T-helper 2 cell treated with Interferon-gamma antibody and Interleukin-4, amounts not matched to agents 100 ng/mL and 5 ng/mL, for 36 hours (primary cell): Measurements from ENCODE around the gene MYO5B. TPM values are rescaled to one million over a fixed set of nuclear protein-coding genes. Genes with fewer than 3 reads are reported as not detected.

Experiments used
- intact Hi-C: fragments of 100-400 bp; cut with micrococcal nuclease; formaldehyde crosslinking; loops from one replicate; pipeline ENCODE4 v1.15.1; 2023
- total RNA-seq: library from RNA; stranded (reverse); gene quantifications from 2 replicates; pipeline ENCODE4 v1.2.3, GENCODE V29; 2022

The MYO5B gene
- total RNA-seq, 1 donor from 2014 or later = 0.02 TPM

- intact Hi-C loops = no loop called here
Measured at GRCh38 chr18:50189160-50189559, 5.8 kb downstream of the MYO5B start.

GRCh38 chr18:50188652-50189051, 6.3 kb downstream of the MYO5B start:
- intact Hi-C loops = no loop called here

- intact Hi-C loops = no loop called here
Measured at GRCh38 chr18:50187659-50188058, 7.3 kb downstream of the MYO5B start.

- intact Hi-C loops = no loop called here
Measured at GRCh38 chr18:50186385-50186784, 8.6 kb downstream of the MYO5B start.

GRCh38 chr18:50183556-50183955, 11.4 kb downstream of the MYO5B start:
- intact Hi-C loops = no loop called here

GRCh38 chr18:50182511-50182910, 12.4 kb downstream of the MYO5B start:
- intact Hi-C loops = no loop called here

GRCh38 chr18:50181590-50181989, 13.4 kb downstream of the MYO5B start:
- intact Hi-C loops = no loop called here

GRCh38 chr18:50179465-50179864, 15.5 kb downstream of the MYO5B start:
- intact Hi-C loops = no loop called here

GRCh38 chr18:50177294-50177992, 17.5 kb downstream of the MYO5B start:
- intact Hi-C loops = no loop called here

GRCh38 chr18:50172367-50172766, 22.6 kb downstream of the MYO5B start:
- intact Hi-C loops = no loop called here

- intact Hi-C loops = no loop called here
Measured at GRCh38 chr18:50171406-50171805, 23.5 kb downstream of the MYO5B start.

- intact Hi-C loops = no loop called here
Measured at GRCh38 chr18:50170004-50170403, 24.9 kb downstream of the MYO5B start.

GRCh38 chr18:50169149-50169548, 25.8 kb downstream of the MYO5B start:
- intact Hi-C loops = loop anchor here (10.0 kb wide), 1 partner anchor 54 kb away; no protein-coding TSS in a partner anchor

- intact Hi-C loops = loop anchor here (10.0 kb wide), 1 partner anchor 53 kb away; no protein-coding TSS in a partner anchor
Measured at GRCh38 chr18:50167966-50168365, 27.0 kb downstream of the MYO5B start.

- intact Hi-C loops = loop anchor here (10.0 kb wide), 1 partner anchor 52 kb away; no protein-coding TSS in a partner anchor
Measured at GRCh38 chr18:50166901-50167300, 28.0 kb downstream of the MYO5B start.

GRCh38 chr18:50163505-50163904, 31.4 kb downstream of the MYO5B start:
- intact Hi-C loops = loop anchor here (10.0 kb wide), 1 partner anchor 49 kb away; no protein-coding TSS in a partner anchor

GRCh38 chr18:50162486-50163304, 32.3 kb downstream of the MYO5B start:
- intact Hi-C loops = loop anchor here (10.0 kb wide), 1 partner anchor 48 kb away; no protein-coding TSS in a partner anchor

GRCh38 chr18:50161597-50162205, 33.2 kb downstream of the MYO5B start:
- intact Hi-C loops = loop anchor here (10.0 kb wide), 1 partner anchor 47 kb away; no protein-coding TSS in a partner anchor

- intact Hi-C loops = loop anchor here (10.0 kb wide), 1 partner anchor 45 kb away; no protein-coding TSS in a partner anchor
Measured at GRCh38 chr18:50159654-50160046, 35.3 kb downstream of the MYO5B start.

- intact Hi-C loops = no loop called here
Measured at GRCh38 chr18:50158866-50159653, 35.9 kb downstream of the MYO5B start.

GRCh38 chr18:50155406-50155805, 39.5 kb downstream of the MYO5B start:
- intact Hi-C loops = no loop called here
